Measurements from ENCODE around the gene B4GALT6. TPM values are rescaled to one million over a fixed set of nuclear protein-coding genes. Genes with fewer than 3 reads are reported as not detected.

The B4GALT6 gene
- total RNA-seq, 1 donor: 2.2 TPM

- H3K27me3 ChIP-seq (ENCODE audit: insufficient read depth, low read length): no peaks in the 10 kb centered on the region
- DNase-seq (ENCODE audit: insufficient read length, low spot score, missing footprints): no peak
- TF ChIP-seq CTCF (IDR thresholded peaks at IDR 0.05; ENCODE audit: extremely low read depth, low read depth, low read length): no peak
- no peaks in the 10 kb centered on the region for H3K9me3 ChIP-seq (ENCODE audit: low read depth, low read length)
- no peaks in the 10 kb centered on the region for H4K20me1 ChIP-seq (ENCODE audit: insufficient read depth, low read length)
- H3K79me2 ChIP-seq (ENCODE audit: insufficient read depth, low read length): no peaks in the 10 kb centered on the region
- no peak overlapping the region for H3K27ac ChIP-seq (ENCODE audit: low read depth, low read length)
- peaks cover 13% of the 10 kb centered on the region for H3K4me1 ChIP-seq (ENCODE audit: insufficient read depth, low read length)
- no peaks in the 10 kb centered on the region for H3K36me3 ChIP-seq (ENCODE audit: insufficient read depth, low read length)
- H3K4me2 ChIP-seq (ENCODE audit: insufficient read depth, low read length): no peak overlapping the region
- no peak overlapping the region for H3K4me3 ChIP-seq (ENCODE audit: insufficient read depth, low read length)
- H2AFZ ChIP-seq (ENCODE audit: low read length): peak overlapping the region; percentile 41
Measured at GRCh38 chr18:31646332-31647126, 37.9 kb downstream of the B4GALT6 start.

DNA sequence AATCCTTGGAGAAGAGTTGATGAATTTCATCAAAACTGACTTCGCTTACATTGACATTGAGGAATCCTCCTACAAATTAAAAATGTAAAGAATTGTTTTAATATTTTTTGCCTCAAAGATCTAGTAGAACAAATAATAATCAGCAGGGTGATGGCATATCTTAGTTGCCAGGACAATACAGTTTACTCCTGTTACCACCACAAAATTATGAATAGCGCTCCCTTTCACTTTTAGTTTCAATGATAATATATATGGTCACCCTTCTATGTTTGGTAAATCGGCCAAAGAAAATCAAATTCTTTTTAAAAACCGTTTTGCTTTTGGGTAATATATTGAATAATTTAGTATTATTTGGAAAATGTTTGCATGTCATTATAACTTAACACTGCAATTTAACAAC, 39.0 kb downstream of the B4GALT6 start:
- no peak overlapping the region for H3K27ac ChIP-seq (ENCODE audit: low read depth, low read length)
- no peaks in the 10 kb centered on the region for H3K36me3 ChIP-seq (ENCODE audit: insufficient read depth, low read length)
- H3K9me3 ChIP-seq (ENCODE audit: low read depth, low read length): no peaks in the 10 kb centered on the region
- H3K27me3 ChIP-seq (ENCODE audit: insufficient read depth, low read length): no peaks in the 10 kb centered on the region
- H3K4me2 ChIP-seq (ENCODE audit: insufficient read depth, low read length): no peak overlapping the region
- H3K4me1 ChIP-seq (ENCODE audit: insufficient read depth, low read length): peaks cover 13% of the 10 kb centered on the region
- no peak for TF ChIP-seq CTCF (IDR thresholded peaks at IDR 0.05; ENCODE audit: extremely low read depth, low read depth, low read length)
- no peaks in the 10 kb centered on the region for H4K20me1 ChIP-seq (ENCODE audit: insufficient read depth, low read length)
- no peaks in the 10 kb centered on the region for H3K79me2 ChIP-seq (ENCODE audit: insufficient read depth, low read length)
- no peak overlapping the region for H3K4me3 ChIP-seq (ENCODE audit: insufficient read depth, low read length)
- no peak for DNase-seq (ENCODE audit: insufficient read length, low spot score, missing footprints)
- H2AFZ ChIP-seq (ENCODE audit: low read length): no peak overlapping the region

DNA sequence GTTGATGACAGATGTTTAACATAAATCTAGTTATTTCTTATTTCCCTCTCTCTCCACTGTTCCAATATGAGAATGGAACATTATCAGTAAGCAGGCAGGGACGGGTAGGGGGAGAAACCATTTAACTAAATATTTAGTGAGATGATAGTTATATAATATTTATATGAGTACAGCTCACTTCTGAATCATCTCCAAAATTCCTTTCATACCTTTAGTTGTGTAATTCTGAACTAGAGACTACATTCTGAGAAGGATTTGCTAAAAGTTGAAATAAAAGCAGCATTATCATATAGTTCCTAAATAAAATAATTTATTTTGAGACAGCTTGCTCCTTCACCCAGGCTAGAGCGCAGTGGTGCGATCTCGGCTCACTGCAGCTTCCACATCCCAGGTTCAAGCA, 41.4 kb downstream of the B4GALT6 start:
- no peak for DNase-seq (ENCODE audit: insufficient read length, low spot score, missing footprints)
- TF ChIP-seq CTCF (IDR thresholded peaks at IDR 0.05; ENCODE audit: extremely low read depth, low read depth, low read length): no peak
- no peak overlapping the region for H3K4me2 ChIP-seq (ENCODE audit: insufficient read depth, low read length)
- H4K20me1 ChIP-seq (ENCODE audit: insufficient read depth, low read length): no peaks in the 10 kb centered on the region
- no peak overlapping the region for H3K4me3 ChIP-seq (ENCODE audit: insufficient read depth, low read length)
- H3K27me3 ChIP-seq (ENCODE audit: insufficient read depth, low read length): no peaks in the 10 kb centered on the region
- H3K79me2 ChIP-seq (ENCODE audit: insufficient read depth, low read length): no peaks in the 10 kb centered on the region
- peaks cover 5% of the 10 kb centered on the region for H3K4me1 ChIP-seq (ENCODE audit: insufficient read depth, low read length)
- no peaks in the 10 kb centered on the region for H3K9me3 ChIP-seq (ENCODE audit: low read depth, low read length)
- no peaks in the 10 kb centered on the region for H3K36me3 ChIP-seq (ENCODE audit: insufficient read depth, low read length)
- H3K27ac ChIP-seq (ENCODE audit: low read depth, low read length): no peak overlapping the region
- no peak overlapping the region for H2AFZ ChIP-seq (ENCODE audit: low read length)

DNA sequence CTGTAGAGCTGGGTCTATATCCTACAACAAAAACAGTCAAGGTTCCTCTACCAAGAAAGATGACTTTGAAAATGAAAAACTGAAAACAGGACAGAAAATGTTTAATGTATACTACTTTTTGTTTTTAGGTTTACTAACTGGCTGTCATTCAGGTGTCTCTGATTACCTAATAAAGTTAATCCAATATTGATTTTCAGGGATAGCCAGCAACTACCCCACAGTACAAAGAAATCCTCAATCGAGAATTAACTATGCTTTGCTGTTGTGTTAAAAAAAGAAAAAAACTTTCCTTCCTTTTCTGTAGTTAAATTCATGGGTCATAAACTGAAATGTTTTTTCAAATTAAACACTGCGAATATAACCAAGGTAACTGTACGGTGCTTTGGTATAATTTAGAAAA, 46.9 kb downstream of the B4GALT6 start:
- no peaks in the 10 kb centered on the region for H4K20me1 ChIP-seq (ENCODE audit: insufficient read depth, low read length)
- H3K4me3 ChIP-seq (ENCODE audit: insufficient read depth, low read length): no peak overlapping the region
- H3K79me2 ChIP-seq (ENCODE audit: insufficient read depth, low read length): no peaks in the 10 kb centered on the region
- no peak overlapping the region for H3K27ac ChIP-seq (ENCODE audit: low read depth, low read length)
- no peaks in the 10 kb centered on the region for H3K27me3 ChIP-seq (ENCODE audit: insufficient read depth, low read length)
- no peaks in the 10 kb centered on the region for H3K9me3 ChIP-seq (ENCODE audit: low read depth, low read length)
- no peaks in the 10 kb centered on the region for H3K4me1 ChIP-seq (ENCODE audit: insufficient read depth, low read length)
- no peak for DNase-seq (ENCODE audit: insufficient read length, low spot score, missing footprints)
- H3K36me3 ChIP-seq (ENCODE audit: insufficient read depth, low read length): no peaks in the 10 kb centered on the region
- no peak overlapping the region for H3K4me2 ChIP-seq (ENCODE audit: insufficient read depth, low read length)
- no peak for TF ChIP-seq CTCF (IDR thresholded peaks at IDR 0.05; ENCODE audit: extremely low read depth, low read depth, low read length)
- no peak overlapping the region for H2AFZ ChIP-seq (ENCODE audit: low read length)

Measured in osteoblast (primary cell).